SK-N-MC (cell line): ENCODE results near the gene CALML3.

ENCODE experiments used
- EZH2 ChIP-seq: fragments of 200-600 bp; sonication (generic); IDR thresholded peaks from one replicate; pipeline ENCODE4 v1.6.1; 2017; ENCODE audit warnings: antibody characterized with exemption
- POLR2AphosphoS5 ChIP-seq: IDR thresholded peaks from 2 replicates; pipeline ENCODE4 v1.6.1; 2012; ENCODE audit warnings: mild to moderate bottlenecking, low read depth, low read length, borderline replicate concordance

DNA sequence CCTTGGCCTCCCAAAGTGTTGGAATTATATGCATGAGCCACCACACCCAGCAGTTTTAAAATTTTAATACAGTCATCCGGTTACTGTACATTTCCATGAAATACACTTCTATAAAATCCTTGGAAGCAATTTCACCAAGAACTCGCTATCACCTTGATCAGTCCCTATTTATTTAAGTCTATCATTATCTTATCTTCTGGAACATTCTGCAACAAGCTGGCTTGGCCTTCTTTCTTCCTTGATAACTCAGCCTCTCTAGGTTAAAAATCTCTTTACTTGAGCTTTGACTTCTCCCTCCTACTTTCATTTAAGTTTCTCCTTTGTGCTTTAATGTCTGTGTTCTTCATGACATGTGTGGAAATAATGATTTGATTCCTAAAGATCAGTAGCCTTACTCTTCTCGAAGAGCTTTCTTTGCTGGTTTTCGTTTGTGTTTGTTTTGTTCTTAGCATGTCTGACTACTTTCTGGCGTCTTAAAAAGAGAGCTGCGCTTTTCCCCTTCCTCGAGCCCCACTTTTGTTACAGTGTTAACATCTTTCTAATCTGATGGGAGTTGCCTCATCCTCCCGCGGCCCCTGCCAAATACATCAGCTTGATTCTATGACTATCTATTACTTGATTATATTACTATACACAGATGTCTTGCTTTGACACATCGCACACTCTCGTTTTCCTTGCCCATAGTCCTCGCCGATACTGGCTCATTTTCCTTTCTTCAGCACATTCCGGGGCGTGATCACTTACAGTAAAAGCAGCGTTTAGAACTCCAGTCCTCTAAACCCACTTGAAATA, 14.3 kb upstream of the CALML3 start:
- TF ChIP-seq EZH2 (no peak), POLR2AphosphoS5 (no peak)
